Stimulated activated CD4-positive, alpha-beta T cell treated with anti-CD3 and anti-CD28 coated beads, Interleukin-12 subunit alpha, Interleukin-12 subunit beta, amount 100 ng/mL, for 48 hours (primary cell): ENCODE results near the gene CDCA5.
"Not testable (repeated sequence)": the region's sequence is repeated elsewhere in the genome, so short reads cannot be mapped to it uniquely, and the experiment has no call there.

Source experiments
- DNase-seq, 3 donors: peaks; one replicate each; pipeline ENCODE4 v3.0.0-alpha.2; 2020; ENCODE audit warnings: low read depth in 2 of 3, low spot score in 1 of 3

Gene CDCA5

DNA sequence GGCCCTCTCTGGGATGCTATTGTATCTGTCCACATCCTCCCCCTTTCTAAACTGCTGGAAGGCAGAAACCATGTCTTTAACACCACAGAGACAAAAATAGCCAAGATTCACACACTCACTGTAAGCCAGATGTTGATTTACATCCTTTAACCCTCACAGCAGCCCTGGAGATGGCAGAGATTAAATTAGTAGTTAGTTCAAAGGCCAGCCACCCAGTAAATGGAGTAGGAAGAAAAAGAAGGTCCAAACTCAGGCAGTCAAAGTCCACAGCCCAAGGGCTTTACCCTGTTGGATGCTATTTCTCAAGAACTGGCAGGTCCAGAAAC is 35.8 kb upstream of the CDCA5 start:
- DNase-seq: no peak

DNA sequence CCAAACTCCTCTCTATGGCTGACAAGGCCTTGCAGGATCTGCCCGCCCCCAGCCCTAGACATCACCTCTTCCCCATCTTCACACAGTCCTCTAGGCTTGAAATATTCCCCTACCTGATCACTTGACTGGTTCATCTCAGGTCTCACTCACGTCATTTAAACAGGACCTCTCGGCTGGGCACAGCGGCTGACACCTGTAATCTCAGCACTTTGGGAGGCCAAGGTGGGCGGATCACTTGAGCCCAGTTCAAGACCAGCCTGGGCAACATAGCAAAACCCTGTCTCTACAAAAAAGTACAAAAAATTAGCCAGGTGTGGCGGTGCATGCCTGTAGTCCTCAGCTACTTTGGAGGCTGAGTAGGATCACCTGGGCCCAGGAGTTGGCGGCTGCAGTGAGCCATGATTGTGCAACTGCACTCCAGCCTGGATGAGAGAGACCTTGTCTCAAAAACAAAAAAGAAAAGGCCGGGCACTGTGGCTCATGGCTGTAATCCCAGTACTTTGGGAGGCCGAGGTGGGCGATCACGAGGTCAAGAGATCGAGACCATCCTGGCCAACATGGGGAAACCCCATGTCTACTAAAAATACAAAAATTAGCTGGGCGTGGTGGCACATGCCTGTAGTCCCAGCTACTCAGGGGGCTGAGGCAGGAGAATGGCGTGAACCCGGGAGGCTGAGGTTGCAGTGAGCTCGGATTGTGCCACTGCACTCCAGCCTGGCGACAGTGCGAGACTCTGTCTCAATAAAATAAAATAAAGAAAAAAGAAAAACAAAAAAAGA is 35.2 kb upstream of the CDCA5 start:
- DNase-seq: not testable (repeated sequence)

DNA sequence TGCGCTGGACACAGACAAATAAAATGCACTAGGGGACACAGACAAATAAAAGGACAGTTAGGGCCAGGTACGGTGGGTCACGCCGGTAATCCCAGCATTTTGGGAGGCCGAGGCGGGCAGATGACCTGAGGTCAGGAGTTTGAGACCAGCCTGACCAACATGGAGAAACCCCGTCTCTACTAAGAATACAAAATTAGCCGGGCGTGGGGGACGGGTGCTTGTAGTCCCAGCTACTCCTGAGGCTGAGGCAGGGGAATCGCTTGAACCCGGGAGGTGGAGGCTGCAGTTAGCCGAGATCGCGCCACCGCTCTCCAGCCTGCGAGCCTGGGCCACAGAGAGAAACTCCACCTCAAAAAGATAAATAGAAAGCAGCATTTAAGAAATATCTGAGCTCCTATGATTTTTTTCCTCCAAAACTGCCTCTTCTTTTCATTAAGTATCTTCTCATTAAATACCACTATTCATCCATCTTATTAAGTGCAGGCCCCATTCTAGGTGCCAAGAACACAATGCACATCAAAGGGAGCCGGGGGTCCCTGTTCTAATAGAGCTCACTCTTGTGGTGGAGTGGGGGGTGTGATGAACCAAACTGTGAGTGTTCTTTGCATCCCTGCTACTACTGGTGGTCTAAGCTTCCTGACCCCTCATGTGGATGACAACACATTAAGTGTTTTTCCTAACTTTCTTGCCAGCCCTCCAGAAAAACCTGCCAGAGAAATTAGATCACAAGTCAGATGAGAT is 34.4 kb upstream of the CDCA5 start:
- DNase-seq: no peak

DNA sequence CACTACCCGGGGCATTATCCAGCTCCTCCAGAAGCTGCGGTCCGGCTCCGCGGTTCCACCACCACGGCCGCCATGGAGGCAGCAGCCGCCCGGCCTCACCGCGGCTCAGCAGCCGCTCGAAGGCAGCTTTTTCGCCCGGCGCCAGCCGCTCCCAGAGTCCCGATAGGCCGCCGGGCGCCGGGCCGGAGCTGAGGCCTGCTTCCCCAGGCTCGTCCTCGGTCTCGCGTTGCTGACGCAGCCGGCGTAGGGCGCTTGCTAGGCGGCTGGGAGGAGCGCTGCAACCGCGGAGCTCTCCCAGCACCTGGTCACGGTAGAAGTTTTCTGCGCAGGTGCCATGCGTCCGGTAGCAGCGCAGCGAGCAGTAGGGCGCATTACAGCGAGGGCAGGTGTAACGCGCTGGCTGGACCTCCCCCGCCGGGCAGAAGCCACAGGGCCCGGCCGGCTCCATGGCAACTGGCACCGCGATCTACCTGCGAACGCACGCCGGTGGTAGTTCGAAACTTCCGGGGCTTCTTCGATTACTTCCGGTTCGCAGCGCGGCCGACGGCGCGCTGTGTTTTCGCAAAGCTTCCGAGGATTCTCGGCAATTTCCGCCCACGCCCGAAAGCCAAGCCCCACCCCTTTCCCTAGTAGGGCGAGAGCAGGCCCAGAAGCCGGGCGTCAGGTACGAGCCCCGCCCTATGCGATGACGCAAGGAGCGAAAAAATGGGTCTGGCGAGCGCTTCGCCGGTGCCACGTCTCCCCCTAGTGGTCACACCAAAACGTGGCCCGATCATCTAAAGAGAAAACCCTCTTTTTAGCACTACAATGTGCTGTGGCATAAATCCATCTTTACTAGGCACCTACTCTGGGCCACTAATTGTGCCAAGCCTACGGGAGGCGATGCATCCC is 33.6 kb upstream of the CDCA5 start, which contains the start of gene ZNHIT2:
Gene ZNHIT2, minus strand, starts transcription at position 496 of the 891 bp plus-strand sequence. Its CDS starts 48 bp downstream, at position 448.
- peak; percentile 100 for DNase-seq

DNA sequence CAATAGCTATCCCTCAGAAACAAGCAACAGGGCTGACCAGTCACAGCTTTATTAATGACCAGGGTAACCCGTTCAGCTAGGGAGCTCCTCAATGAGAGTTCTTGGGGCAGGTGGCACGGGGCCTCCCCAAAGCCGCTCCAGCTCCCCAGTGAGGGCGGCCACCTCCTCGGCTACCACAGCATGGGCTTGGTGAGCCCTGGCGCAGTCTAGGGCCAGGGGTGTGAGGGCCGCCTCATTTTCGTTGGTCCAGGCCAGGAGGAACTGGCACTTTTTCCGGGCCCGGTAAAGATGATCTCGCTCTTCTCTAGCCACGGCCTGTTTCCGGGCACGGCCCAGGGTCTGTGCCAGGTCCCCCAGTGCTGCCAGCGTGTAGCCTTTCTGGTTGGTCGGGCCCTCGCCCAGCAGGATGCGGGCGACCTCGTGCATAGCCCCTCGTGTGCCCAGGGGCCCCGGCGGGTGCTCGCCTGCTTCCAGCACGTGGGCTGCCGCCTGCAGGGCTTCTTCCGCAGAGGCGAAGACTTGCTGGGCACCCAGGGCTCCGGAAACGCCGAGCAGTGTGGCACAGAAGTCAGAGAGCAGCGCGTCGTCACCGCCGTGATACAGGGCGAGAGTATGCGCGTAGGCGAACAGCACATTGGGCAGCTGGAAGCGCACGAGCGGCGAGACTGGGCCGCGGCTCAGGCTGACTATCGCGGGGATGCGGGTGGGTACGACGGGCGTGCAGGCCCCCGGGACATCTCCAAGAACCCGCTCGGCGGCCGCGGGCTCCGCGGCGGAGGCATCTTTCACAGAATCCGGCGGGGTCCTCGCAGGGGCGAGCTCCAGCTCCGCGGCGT is 32.7 kb upstream of the CDCA5 start:
- DNase-seq: peak; percentile 43 to 67 (median 61)

DNA sequence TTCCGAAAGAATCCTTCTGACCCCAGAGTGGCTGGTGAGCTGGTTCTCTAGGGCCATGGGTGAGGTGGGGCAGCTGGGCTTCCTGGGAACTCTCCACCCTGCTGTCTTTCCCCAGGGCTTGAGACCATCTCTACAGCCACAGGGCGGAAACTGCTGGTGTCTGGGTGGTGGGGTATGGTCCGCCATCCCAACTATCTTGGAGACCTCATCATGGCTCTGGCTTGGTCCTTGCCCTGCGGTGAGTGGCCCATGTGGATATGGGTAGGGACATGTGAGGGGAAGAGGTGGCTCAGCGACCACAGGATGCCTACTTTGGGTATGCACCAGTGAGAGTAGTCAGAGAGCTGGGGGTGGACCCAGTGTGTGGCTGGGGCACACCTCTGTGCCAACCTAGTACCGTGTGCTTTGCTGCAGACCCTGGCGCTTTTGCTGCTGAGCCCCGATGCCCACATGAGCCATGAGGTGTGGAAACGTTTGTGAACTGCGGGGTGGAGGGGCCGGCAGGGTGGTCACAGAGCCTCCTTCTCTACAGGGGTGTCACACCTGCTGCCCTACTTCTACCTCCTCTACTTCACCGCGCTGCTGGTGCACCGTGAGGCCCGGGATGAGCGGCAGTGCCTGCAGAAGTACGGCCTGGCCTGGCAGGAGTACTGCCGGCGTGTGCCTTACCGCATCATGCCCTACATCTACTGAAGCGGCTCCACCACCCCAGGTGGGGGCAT is 31.7 kb upstream of the CDCA5 start:
- DNase-seq: no peak

DNA sequence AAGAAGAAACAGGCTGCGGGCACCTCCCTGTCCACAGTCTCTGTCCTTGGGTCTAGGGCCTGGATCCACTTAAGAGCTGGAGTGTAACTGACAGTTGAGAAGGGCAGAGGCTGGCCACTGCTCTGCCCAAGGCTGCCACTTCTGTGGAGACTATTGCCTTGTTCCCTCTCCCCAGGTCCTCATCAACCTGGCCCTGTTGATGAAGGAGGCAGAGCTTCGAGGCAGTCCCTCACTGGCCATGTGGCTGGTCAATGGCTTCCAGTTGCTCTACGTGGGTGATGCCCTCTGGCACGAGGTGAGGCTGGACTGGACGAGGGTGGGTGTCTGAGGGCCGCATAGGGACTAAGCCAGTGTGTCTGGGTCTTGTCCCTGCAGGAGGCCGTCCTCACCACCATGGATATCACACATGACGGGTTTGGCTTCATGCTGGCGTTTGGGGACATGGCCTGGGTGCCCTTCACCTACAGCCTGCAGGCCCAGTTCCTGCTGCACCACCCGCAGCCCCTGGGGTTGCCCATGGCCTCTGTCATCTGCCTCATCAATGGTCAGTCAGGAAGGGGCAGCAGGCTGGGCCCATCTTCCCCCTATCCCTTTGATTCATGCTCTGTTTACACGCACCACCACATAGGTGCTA is 30.8 kb upstream of the CDCA5 start:
- DNase-seq: no peak

DNA sequence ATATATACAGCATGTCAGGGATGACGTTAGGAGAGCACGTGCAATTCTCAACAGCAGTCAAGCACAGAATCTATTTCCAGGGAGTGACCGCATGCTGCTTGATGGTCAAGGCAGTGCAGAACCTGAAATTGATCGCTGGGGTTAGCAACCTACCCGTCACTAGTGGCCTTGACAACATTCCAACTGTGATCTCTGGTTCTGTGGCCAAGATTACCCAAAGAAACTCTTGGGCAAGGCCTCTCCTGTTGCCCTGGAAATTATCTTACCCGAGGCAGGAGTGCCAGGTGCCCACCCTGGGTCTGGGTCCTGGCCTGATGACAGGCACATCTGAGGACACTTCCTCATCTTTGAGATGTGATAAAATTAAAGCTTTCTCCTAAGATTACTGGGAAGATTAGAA is 30.0 kb upstream of the CDCA5 start:
- DNase-seq: no peak

DNA sequence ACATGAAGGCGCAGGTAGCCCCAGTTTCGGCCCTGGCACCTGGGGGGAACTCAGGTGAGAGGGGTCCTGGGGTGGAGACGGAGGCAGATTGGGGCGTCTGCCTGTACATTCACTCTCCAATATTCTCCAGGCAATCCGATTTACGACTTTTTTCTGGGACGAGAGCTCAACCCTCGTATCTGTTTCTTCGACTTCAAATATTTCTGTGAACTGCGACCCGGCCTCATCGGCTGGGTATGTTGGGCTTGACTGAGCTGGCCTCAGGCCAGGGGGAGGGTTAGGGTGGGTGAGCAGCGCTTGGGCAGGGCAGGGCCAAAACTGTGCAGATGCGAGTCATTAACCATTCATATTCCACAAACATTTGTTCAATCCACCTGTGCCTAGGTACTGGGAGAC is 29.5 kb upstream of the CDCA5 start:
- no peak for DNase-seq

DNA sequence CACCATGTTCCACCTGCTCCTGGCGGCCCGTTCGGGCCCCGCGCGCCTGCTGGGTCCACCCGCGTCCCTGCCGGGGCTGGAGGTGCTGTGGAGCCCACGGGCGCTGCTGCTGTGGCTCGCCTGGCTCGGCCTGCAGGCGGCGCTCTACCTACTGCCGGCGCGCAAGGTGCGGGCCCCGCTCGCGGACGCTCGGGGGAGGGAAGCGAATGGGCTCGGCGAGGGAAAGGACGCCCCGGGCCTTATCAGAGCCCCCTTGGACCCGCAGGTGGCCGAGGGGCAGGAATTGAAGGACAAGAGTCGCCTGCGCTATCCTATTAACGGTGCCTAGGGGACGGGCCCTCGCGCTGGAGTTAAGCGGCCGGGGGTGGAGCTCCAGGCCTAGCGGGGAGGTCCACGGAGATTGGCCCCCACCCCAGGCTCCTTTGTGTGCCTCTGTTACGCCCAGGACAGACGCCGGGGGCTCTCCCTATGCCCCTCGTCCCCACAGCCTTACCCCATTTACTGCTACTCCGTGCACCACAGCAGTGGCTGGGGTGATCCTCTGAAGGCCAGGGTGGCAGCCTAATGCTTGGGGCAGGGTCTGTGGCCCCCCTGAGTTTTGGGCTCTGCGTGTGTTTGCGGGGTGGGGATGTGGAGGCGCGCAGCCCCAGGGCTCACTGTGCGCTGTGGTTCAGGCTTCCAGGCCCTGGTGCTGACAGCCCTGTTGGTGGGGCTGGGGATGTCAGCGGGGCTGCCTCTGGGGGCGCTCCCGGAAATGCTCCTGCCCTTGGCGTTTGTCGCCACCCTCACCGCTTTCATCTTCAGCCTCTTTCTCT is 28.9 kb upstream of the CDCA5 start:
- DNase-seq: peak in 2 of 3 donors; percentile 67 to 72

DNA sequence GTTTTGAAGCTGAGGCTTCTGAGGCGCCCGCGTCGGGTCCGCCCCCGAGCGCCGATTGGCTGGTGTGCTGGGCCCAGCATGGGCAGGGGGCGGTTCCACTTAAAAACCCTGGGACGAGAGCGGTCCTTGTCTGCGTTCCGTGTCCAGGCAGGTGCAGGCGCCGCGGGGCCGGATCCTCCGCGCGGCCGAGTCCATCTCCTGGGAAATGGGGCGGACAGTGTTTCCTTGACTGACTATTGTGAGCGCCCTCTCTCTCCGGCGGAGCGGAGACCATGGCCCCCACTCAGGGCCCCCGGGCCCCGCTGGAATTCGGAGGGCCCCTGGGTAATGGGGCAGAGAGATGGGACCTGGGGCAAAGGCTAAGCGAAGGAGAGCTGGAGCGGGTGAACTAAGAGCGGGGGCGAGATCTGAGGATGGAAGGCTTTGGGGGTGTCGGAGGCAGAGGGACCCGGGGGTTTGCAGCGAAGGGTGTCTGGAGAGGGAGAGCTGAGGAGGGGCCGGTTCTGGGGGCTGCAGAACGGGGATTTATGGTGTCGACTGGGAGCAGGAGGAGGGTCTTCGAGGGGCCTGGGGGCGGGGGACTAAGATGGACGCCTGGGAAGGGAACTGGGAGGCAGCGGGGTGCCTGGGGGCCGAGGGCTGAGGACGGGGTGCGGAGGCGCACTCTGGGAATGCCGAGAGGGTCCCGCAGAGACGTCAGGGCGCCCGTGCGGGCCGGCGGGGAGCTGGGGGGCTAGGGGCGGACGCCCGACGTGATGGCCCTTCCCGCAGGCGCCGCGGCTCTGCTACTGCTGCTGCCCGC is 28.1 kb upstream of the CDCA5 start, which contains the start of gene TM7SF2:
Gene TM7SF2, plus strand, starts transcription at position 129 of the 802 bp plus-strand sequence. Its CDS starts 144 bp downstream, at position 273.
- DNase-seq: peak; percentile 85 to 95 (median 86)

DNA sequence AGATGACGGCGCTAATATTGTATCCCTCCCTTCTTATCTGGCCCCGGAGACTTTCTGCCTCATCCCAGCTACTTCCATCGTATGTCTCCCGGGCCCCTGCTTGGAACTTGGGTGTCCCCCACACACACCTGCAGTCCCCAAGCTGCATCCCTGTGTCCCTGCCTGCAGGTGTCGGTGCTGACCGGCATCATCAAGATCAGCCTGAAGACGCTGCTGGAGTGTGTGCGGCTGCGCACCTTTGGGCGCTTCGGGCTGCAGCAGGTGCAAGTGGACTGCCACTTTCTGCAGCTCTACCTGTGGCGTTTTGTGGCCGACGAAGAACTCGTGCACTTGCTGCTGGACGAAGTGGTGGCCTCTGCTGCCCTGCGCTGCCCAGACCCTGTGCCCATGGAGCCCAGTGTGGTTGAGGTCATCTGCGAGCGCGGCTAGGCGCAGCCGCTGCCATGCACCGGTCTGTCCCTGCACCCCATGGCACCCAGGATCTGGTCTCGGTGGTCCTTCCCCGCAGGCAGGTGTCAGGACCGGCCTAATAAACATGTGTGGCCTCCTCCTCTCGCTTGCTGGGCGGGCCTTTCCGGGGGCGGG is 27.4 kb upstream of the CDCA5 start:
- DNase-seq: no peak

DNA sequence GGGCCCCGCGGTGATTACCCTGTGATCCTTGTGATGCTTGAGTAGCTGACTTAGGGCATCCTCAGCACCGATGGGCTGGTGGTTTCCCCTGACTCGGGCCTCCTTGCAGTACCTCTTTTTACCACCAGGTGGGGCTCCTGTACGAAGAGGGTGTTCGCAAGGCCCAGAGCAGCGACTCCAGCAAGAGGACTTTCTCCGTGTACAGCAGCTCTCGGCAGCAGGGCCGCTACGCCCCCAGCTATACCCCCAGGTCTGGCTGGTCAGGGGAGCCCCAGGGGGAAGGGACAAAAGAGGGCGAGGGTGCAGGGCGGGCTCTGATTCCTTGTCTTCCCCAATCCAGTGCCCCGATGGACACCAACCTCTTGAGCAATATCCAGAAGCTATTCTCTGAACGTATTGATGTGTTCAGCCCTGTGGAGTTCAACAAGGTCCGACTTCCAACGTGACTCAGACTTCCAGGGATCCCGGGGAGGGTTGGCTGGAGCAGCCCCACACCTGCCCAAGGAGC is 26.6 kb upstream of the CDCA5 start:
- DNase-seq: peak; percentile 88 to 100 (median 92)

DNA sequence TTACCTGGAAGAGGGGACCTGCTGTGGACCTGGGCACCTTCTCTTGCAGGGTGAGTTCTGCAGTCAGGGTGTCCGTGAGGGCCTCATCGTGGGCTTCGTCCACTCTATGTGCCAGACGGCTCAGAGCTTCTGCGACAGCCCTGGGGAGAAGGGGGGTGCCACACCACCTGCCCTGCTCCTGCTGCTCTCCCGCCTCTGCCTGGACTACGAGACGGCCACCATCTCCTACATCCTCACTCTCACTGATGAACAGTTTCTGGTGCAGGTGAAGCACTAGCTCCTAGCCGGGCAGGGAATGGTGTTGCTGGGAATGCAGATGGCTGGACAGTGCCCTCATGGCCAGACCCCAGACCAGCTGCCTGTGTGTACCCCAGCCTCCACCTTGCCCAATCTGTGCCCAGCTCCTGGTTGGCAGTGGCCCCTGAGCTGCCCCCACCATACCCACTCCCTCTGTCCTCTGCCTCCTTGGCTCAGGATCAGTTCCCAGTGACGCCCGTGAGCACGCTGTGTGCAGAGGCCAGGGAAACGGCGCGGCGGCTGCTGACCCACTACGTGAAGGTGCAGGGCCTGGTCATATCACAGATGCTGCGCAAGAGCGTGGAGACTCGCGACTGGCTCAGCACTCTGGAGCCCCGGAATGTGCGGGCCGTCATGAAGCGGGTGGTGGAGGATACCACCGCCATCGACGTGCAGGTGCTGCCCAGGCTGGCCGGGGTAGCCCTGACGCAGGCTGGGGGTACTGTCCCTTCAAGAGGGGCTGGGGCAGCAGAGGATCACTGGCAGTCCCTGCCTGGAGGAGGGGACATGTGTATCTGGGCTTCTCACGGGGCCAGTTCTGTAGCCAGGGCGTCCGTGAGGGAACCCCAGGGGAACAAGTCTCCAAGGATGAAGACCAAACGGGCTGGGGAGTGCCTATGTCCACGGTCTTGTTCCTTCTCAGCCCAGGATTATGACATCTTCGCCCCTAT is 25.7 kb upstream of the CDCA5 start:
- DNase-seq: no peak

DNA sequence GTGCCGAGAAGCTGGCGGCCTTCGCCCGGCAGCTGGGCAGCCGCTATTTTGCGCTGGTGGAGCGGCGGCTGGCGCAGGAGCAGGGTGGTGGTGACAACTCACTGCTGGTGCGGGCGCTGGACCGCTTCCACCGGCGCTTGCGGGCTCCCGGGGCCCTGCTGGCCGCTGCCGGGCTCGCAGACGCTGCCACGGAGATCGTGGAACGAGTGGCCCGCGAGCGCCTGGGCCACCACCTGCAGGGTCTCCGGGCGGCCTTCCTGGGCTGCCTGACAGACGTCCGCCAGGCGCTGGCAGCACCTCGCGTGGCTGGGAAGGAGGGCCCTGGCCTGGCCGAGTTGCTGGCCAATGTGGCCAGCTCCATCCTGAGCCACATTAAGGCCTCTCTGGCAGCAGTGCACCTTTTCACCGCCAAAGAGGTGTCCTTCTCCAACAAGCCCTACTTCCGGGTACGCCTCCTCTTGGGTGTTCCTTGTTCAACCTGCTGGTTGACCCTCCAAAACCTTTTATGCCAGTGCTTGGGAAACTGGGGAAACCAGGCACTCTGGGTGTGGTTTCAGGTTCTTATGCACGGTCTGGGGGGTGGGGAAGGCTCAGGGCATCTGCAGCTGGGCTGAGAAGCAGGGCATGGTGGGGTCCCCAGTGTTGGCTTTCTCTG is 24.8 kb upstream of the CDCA5 start:
- no peak for DNase-seq
